OCI-LY1 (cell line): ENCODE results near the gene MRPL52.
"Not testable (repeated sequence)": the region's sequence is repeated elsewhere in the genome, so short reads cannot be mapped to it uniquely, and the experiment has no call there.

ENCODE experiments used
- CTCF ChIP-seq: fragments of 200-600 bp; sonication (generic), shearing (Covaris generic); IDR thresholded peaks from 2 replicates; pipeline ENCODE4 v1.5.1; 2017; ENCODE audit warnings: mild to moderate bottlenecking, antibody characterized with exemption, low read length, moderate library complexity, mixed read lengths
- EZH2 ChIP-seq: fragments of 200-600 bp; sonication (generic), shearing (Covaris generic); IDR thresholded peaks from 2 replicates; pipeline ENCODE4 v1.8.0; 2017; ENCODE audit warnings: borderline replicate concordance, mixed run types, mild to moderate bottlenecking, antibody characterized with exemption, low read length, moderate library complexity, mixed read lengths

GRCh38 chr14:22805235-22805634 lies 24.5 kb upstream of the MRPL52 start:
- TF ChIP-seq CTCF, EZH2: not testable (repeated sequence)
